GM12878 (cell line): Measurements from ENCODE around the gene KCNH6. TPM values are rescaled to one million over a fixed set of nuclear protein-coding genes. Genes with fewer than 3 reads are reported as not detected.

Experiments used
- CHD2 ChIP-seq: IDR thresholded peaks from 2 replicates; pipeline ENCODE4 v1.6.1; 2011; ENCODE audit warnings: low read depth, low read length, improper control_type of control experiment, borderline replicate concordance
- HDGF ChIP-seq: fragments of 450-650 bp; IDR thresholded peaks from 2 replicates; pipeline ENCODE4 v1.6.1; 2016; ENCODE audit warnings: antibody characterized with exemption
- IRF4 ChIP-seq: IDR thresholded peaks from 2 replicates; pipeline ENCODE4 v1.6.1; 2011; ENCODE audit warnings: low read depth, low read length
- MEF2B ChIP-seq: fragments of 450-650 bp; IDR thresholded peaks from 2 replicates; pipeline ENCODE4 v1.6.1; 2018; ENCODE audit warnings: mild to moderate bottlenecking, moderate library complexity; ENCODE audit not compliant: partially characterized antibody, poor library complexity, severe bottlenecking
- NR2C1 ChIP-seq: fragments of 450-650 bp; IDR thresholded peaks from 2 replicates; pipeline ENCODE4 v1.6.1; 2017; ENCODE audit warnings: antibody characterized with exemption, mild to moderate bottlenecking, moderate library complexity
- RFX5 ChIP-seq: IDR thresholded peaks from 2 replicates; pipeline ENCODE4 v1.6.1; 2011; ENCODE audit warnings: low read depth, low read length, improper control_type of control experiment
- SP1 ChIP-seq: IDR thresholded peaks from one replicate; pipeline ENCODE4 v1.6.1; 2011; ENCODE audit warnings: low read depth, low read length
- SPI1 ChIP-seq: IDR thresholded peaks from 2 replicates; pipeline ENCODE4 v1.6.1; 2011; ENCODE audit warnings: low read depth, mild to moderate bottlenecking, low read length, moderate library complexity, borderline replicate concordance; ENCODE audit not compliant: insufficient read depth
- TBL1XR1 ChIP-seq: IDR thresholded peaks from 2 replicates; pipeline ENCODE4 v1.6.1; 2012; ENCODE audit warnings: low read depth, low read length, improper control_type of control experiment
- ZNF274 ChIP-seq: IDR thresholded peaks from one replicate; pipeline ENCODE4 v1.8.0; 2011; ENCODE audit not compliant: insufficient read length, insufficient read depth
- ZZZ3 ChIP-seq: IDR thresholded peaks from 2 replicates; pipeline ENCODE4 v1.6.1; 2011; ENCODE audit warnings: low read depth; ENCODE audit not compliant: control insufficient read depth, insufficient read length
- polyA plus RNA-seq, 11 experiments: library from polyadenylated mRNA; depleted of rRNA in 4 of 11; unstranded in 6 of 11; stranded (reverse) in 5 of 11; fragments of >200 nt; fragmentation: Nextera tagmentation in 4 of 11; fragmentation: Illumina TruSeq in 1 of 11; extraction: Ambion mirVana in 4 of 11; extraction: Trizol in 1 of 11; gene quantifications; 1 replicate in 1 of 11; 2 replicates in 10 of 11; pipeline versions ENCODE4 v1.2.1 to v1.2.3, GENCODE V29; 2011 to 2016; ENCODE audit warnings: inconsistent platforms in 2 of 11, missing spikeins in 2 of 11, low read depth in 1 of 11
- total RNA-seq, 4 experiments: library from RNA; depleted of rRNA in 3 of 4; stranded (reverse); fragments of >200 nt in 3 of 4; fragmentation: Illumina TruSeq in 1 of 4; extraction: Trizol in 1 of 4; gene quantifications; 2 replicates each; pipeline versions ENCODE4 v1.2.1 to v1.2.3, GENCODE V29; 2013 to 2021
- TF ChIP-seq, protein P1 (sequence below): IDR thresholded peaks from 2 replicates; pipeline ENCODE4 v1.6.1; 2011; ENCODE audit warnings: borderline replicate concordance, low read depth, mild to moderate bottlenecking, moderate library complexity, low read length; ENCODE audit not compliant: insufficient read depth, poor library complexity, severe bottlenecking
- TF ChIP-seq, protein P2 (sequence below): fragments of 450-650 bp; IDR thresholded peaks from 2 replicates; pipeline ENCODE4 v1.6.1; 2017; ENCODE audit warnings: borderline replicate concordance
- TF ChIP-seq, protein P3 (sequence below): fragments of 450-650 bp; IDR thresholded peaks from 2 replicates; pipeline ENCODE4 v1.6.1; 2018; ENCODE audit warnings: borderline replicate concordance, mild to moderate bottlenecking; ENCODE audit not compliant: partially characterized antibody
- TF ChIP-seq, protein P4 (sequence below): fragments of 450-650 bp; formaldehyde crosslinking; IDR thresholded peaks from 2 replicates; pipeline ENCODE4 v1.4.0; 2020; ENCODE audit warnings: mild to moderate bottlenecking, moderate library complexity
- TF ChIP-seq, protein P5 (sequence below): fragments of 450-650 bp; formaldehyde crosslinking; IDR thresholded peaks from 2 replicates; pipeline ENCODE4 v1.4.0; 2022; ENCODE audit warnings: mild to moderate bottlenecking, moderate library complexity

The KCNH6 gene
- total and polyA plus RNA-seq, 10 of the 15 experiments (the other 5 are each of a cell fraction or from before 2014, with no cell fraction given): not detected

DNA sequence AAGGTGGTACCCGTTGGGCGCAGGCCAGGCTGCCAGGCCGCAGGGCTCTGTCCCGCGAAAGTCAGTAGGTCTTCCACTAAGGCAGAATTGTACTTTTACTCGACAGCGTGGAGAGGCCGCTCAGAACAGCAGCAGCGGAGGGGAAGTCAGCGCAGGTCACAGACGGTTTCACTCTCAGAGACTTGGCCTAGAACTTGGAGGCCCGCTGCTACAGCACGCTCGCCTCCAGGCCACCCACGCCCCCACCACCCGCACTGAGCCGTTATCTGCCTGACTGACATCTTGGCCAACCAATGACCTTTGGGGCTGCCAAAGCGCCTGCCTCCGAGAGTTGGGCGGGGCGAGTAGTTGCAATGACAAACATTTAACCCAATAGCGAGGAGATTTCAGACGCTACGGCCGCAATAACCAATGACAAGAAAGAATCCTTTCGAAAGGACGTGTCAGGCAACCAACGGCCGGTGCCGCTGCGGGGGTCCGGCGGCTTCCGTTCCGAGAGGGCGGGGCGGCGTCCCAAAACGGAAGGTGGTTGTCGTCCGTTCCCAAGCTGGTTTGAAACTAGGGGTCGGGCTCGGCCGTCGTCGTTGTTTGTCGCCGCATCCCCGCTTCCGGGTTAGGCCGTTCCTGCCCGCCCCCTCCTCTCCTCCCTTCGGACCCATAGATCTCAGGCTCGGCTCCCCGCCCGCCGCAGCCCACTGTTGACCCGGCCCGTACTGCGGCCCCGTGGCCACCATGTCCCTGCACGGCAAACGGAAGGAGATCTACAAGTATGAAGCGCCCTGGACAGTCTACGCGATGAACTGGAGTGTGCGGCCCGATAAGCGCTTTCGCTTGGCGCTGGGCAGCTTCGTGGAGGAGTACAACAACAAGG, 27.0 kb downstream of the KCNH6 start, which contains the start of gene DCAF7 (continued):
- TF ChIP-seq, protein P1, sequence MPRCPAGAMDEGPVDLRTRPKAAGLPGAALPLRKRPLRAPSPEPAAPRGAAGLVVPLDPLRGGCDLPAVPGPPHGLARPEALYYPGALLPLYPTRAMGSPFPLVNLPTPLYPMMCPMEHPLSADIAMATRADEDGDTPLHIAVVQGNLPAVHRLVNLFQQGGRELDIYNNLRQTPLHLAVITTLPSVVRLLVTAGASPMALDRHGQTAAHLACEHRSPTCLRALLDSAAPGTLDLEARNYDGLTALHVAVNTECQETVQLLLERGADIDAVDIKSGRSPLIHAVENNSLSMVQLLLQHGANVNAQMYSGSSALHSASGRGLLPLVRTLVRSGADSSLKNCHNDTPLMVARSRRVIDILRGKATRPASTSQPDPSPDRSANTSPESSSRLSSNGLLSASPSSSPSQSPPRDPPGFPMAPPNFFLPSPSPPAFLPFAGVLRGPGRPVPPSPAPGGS: no peak
- TF ChIP-seq SPI1 (peak; percentile 73), MEF2B (no peak), ZNF274 (no peak), IRF4 (peak; percentile 25; the same call in 1 of the 2 replicates), RFX5 (peak; percentile 20; the same call in 1 of the 2 replicates), ZZZ3 (no peak), CHD2 (peak; percentile 96), NR2C1 (0 out of 2 replicates have a peak, but pooled peaks have one; percentile 9), TBL1XR1 (no peak; the same call in 1 of the 2 replicates), HDGF (peak; percentile 54; the same call in 1 of the 2 replicates), SP1 (peak; percentile 98)
- TF ChIP-seq, protein P2, sequence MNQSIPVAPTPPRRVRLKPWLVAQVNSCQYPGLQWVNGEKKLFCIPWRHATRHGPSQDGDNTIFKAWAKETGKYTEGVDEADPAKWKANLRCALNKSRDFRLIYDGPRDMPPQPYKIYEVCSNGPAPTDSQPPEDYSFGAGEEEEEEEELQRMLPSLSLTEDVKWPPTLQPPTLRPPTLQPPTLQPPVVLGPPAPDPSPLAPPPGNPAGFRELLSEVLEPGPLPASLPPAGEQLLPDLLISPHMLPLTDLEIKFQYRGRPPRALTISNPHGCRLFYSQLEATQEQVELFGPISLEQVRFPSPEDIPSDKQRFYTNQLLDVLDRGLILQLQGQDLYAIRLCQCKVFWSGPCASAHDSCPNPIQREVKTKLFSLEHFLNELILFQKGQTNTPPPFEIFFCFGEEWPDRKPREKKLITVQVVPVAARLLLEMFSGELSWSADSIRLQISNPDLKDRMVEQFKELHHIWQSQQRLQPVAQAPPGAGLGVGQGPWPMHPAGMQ: no peak
- TF ChIP-seq, protein P3, sequence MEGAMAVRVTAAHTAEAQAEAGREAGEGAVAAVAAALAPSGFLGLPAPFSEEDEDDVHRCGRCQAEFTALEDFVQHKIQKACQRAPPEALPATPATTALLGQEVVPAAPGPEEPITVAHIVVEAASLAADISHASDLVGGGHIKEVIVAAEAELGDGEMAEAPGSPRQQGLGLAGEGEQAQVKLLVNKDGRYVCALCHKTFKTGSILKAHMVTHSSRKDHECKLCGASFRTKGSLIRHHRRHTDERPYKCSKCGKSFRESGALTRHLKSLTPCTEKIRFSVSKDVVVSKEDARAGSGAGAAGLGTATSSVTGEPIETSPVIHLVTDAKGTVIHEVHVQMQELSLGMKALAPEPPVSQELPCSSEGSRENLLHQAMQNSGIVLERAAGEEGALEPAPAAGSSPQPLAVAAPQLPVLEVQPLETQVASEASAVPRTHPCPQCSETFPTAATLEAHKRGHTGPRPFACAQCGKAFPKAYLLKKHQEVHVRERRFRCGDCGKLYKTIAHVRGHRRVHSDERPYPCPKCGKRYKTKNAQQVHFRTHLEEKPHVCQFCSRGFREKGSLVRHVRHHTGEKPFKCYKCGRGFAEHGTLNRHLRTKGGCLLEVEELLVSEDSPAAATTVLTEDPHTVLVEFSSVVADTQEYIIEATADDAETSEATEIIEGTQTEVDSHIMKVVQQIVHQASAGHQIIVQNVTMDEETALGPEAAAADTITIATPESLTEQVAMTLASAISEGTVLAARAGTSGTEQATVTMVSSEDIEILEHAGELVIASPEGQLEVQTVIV: peak; percentile 79
- TF ChIP-seq, protein P4, sequence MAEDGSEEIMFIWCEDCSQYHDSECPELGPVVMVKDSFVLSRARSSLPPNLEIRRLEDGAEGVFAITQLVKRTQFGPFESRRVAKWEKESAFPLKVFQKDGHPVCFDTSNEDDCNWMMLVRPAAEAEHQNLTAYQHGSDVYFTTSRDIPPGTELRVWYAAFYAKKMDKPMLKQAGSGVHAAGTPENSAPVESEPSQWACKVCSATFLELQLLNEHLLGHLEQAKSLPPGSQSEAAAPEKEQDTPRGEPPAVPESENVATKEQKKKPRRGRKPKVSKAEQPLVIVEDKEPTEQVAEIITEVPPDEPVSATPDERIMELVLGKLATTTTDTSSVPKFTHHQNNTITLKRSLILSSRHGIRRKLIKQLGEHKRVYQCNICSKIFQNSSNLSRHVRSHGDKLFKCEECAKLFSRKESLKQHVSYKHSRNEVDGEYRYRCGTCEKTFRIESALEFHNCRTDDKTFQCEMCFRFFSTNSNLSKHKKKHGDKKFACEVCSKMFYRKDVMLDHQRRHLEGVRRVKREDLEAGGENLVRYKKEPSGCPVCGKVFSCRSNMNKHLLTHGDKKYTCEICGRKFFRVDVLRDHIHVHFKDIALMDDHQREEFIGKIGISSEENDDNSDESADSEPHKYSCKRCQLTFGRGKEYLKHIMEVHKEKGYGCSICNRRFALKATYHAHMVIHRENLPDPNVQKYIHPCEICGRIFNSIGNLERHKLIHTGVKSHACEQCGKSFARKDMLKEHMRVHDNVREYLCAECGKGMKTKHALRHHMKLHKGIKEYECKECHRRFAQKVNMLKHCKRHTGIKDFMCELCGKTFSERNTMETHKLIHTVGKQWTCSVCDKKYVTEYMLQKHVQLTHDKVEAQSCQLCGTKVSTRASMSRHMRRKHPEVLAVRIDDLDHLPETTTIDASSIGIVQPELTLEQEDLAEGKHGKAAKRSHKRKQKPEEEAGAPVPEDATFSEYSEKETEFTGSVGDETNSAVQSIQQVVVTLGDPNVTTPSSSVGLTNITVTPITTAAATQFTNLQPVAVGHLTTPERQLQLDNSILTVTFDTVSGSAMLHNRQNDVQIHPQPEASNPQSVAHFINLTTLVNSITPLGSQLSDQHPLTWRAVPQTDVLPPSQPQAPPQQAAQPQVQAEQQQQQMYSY (CRISPR knock-in tag): no peak
- TF ChIP-seq, protein P5, sequence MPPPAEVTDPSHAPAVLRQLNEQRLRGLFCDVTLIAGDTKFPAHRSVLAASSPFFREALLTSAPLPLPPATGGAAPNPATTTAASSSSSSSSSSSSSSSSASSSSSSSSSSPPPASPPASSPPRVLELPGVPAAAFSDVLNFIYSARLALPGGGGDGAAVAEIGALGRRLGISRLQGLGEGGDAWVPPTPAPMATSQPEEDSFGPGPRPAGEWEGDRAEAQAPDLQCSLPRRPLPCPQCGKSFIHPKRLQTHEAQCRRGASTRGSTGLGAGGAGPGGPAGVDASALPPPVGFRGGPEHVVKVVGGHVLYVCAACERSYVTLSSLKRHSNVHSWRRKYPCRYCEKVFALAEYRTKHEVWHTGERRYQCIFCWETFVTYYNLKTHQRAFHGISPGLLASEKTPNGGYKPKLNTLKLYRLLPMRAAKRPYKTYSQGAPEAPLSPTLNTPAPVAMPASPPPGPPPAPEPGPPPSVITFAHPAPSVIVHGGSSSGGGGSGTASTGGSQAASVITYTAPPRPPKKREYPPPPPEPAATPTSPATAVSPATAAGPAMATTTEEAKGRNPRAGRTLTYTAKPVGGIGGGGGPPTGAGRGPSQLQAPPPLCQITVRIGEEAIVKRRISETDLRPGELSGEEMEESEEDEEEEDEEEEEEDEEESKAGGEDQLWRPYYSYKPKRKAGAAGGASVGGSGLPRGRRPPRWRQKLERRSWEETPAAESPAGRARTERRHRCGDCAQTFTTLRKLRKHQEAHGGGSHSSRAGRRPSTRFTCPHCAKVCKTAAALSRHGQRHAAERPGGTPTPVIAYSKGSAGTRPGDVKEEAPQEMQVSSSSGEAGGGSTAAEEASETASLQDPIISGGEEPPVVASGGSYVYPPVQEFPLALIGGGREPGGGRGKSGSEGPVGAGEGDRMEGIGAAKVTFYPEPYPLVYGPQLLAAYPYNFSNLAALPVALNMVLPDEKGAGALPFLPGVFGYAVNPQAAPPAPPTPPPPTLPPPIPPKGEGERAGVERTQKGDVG (CRISPR knock-in tag): no peak
